Measurements from ENCODE around the gene AKAP7. TPM values are rescaled to one million over a fixed set of nuclear protein-coding genes. Genes with fewer than 3 reads are reported as not detected.

Gene AKAP7
- total RNA-seq, 1 experiment from 2014 or later, result 3.9 TPM

DNA sequence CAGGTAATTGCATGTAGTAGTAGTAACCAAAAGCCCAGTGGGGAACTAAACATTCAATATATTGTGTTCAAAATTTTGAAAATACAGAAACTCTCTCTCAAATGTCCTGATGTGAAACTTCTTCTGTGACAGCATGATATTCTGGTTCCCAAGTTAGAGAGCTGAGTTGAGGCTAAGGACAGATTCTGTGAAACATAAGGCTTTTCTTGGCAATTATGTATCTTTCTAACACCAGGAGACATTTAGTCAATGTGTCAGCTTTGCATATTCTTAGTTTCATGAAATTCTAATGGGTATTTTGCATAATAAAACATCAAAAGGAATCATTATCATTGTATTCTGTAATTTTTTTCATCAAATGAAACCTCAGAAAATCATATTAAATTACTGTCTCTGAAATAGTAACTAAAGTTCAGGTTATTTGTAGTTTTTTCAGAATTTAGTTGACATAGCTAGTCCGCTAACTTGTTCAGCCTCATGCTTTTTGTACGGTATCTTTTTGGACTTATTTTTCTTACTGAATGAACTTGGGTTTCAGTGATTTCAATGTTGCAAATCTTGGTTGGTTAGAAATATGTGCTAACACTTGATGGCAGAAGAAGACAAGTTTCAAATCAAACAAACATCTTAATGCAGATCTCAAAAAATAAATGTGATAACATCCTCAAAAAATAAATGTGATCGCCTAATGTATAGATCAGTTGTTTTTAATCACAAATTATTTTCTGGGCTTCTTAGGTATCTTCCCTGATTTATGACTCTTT, 70.4 kb downstream of the AKAP7 start:
- H3K4me3 ChIP-seq (ENCODE audit: insufficient read depth, low read depth, low read length), result no peak overlapping the region
- H3K27me3 ChIP-seq (ENCODE audit: control insufficient read depth, insufficient read depth, low read length), result no peaks in the 10 kb centered on the region
- DNase-seq, result no peak
- no peaks in the 10 kb centered on the region for H3K36me3 ChIP-seq (replicated peaks; ENCODE audit: control insufficient read depth, insufficient read depth, low read length)

- H3K36me3 ChIP-seq (replicated peaks; ENCODE audit: control insufficient read depth, insufficient read depth, low read length), result no peaks in the 10 kb centered on the region
- H3K4me3 ChIP-seq (ENCODE audit: insufficient read depth, low read depth, low read length), result no peak overlapping the region
- DNase-seq, result no peak
- H3K27me3 ChIP-seq (ENCODE audit: control insufficient read depth, insufficient read depth, low read length), result no peaks in the 10 kb centered on the region
Observed at GRCh38 chr6:131206463-131207251, 71.4 kb downstream of the AKAP7 start.

- Histone ChIP-seq H3K36me3 (replicated peaks; ENCODE audit: control insufficient read depth, insufficient read depth, low read length) (no peaks in the 10 kb centered on the region), H3K4me3 (ENCODE audit: insufficient read depth, low read depth, low read length) (no peak overlapping the region), H3K27me3 (ENCODE audit: control insufficient read depth, insufficient read depth, low read length) (no peaks in the 10 kb centered on the region)
- DNase-seq, result no peak
Observed at GRCh38 chr6:131208787-131209186, 73.5 kb downstream of the AKAP7 start.

GRCh38 chr6:131210469-131210868, 75.2 kb downstream of the AKAP7 start:
- no peak overlapping the region for H3K4me3 ChIP-seq (ENCODE audit: insufficient read depth, low read depth, low read length)
- no peaks in the 10 kb centered on the region for H3K27me3 ChIP-seq (ENCODE audit: control insufficient read depth, insufficient read depth, low read length)
- no peak for DNase-seq
- no peaks in the 10 kb centered on the region for H3K36me3 ChIP-seq (replicated peaks; ENCODE audit: control insufficient read depth, insufficient read depth, low read length)

DNA sequence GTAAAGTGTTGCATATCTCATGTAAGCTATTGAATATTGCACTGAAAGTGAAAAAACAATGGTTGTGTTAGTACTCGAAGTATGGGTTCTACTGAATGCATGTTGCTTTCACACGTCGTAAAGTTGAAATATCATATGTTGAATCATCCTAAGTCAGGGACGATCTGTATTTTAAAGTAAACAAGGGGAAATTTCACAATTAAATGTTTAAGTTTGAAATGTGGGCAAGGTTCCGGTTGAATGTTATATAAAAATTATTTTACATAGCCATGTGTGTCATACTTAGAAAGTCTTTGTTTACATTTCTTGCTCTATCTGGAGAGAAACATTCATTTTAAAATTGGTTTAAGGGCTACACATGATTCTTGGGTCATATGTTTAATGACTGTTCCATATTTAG, 76.8 kb downstream of the AKAP7 start:
- Histone ChIP-seq H3K27me3 (ENCODE audit: control insufficient read depth, insufficient read depth, low read length) (no peaks in the 10 kb centered on the region), H3K4me3 (ENCODE audit: insufficient read depth, low read depth, low read length) (no peak overlapping the region), H3K36me3 (replicated peaks; ENCODE audit: control insufficient read depth, insufficient read depth, low read length) (no peaks in the 10 kb centered on the region)
- no peak for DNase-seq

DNA sequence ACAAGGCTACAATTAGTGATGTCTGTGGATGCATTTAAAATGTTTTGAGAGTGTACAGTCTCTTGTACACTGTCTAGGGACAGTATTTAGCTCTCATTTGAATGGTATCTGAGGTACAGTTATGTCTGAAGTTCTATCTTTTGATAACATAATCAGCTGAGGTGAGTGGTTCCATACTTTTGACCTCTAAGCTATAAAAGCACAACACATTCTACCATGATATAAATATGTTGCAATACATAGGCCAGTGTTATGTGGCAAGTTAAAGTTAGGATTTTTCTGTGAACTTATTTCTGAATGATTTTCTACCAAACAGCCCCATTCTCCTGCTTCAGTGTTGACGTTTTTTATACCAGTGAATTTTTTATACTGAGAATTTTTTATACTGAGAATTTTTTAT, 77.6 kb downstream of the AKAP7 start:
- DNase-seq, result no peak
- H3K36me3 ChIP-seq (replicated peaks; ENCODE audit: control insufficient read depth, insufficient read depth, low read length), result no peaks in the 10 kb centered on the region
- H3K4me3 ChIP-seq (ENCODE audit: insufficient read depth, low read depth, low read length), result no peak overlapping the region
- no peaks in the 10 kb centered on the region for H3K27me3 ChIP-seq (ENCODE audit: control insufficient read depth, insufficient read depth, low read length)

DNA sequence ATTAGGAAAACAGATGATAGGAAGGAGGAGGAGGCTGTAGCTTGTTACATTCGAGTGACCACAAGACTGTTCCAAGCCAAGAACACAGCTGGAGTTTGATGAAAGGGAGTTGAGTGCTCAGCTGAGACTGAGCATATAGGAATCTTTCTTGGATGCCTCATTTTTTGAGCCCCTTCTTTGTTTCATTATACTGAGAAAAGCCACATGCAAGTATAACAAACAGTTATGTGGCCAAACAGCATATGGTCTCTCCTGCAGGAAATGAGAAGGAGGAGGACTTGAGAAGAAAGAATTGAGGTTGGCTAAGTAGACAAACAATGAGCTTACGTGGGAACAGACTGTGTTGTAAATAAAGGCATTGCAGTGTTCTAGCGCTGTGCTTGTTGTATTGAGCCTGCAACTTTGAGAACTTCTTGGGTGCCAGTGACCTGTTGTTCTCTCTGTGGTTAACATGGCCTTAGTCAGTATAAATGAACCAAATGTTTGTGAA, 78.3 kb downstream of the AKAP7 start:
- no peak for DNase-seq
- Histone ChIP-seq H3K27me3 (ENCODE audit: control insufficient read depth, insufficient read depth, low read length) (no peaks in the 10 kb centered on the region), H3K36me3 (replicated peaks; ENCODE audit: control insufficient read depth, insufficient read depth, low read length) (no peaks in the 10 kb centered on the region), H3K4me3 (ENCODE audit: insufficient read depth, low read depth, low read length) (no peak overlapping the region)

DNA sequence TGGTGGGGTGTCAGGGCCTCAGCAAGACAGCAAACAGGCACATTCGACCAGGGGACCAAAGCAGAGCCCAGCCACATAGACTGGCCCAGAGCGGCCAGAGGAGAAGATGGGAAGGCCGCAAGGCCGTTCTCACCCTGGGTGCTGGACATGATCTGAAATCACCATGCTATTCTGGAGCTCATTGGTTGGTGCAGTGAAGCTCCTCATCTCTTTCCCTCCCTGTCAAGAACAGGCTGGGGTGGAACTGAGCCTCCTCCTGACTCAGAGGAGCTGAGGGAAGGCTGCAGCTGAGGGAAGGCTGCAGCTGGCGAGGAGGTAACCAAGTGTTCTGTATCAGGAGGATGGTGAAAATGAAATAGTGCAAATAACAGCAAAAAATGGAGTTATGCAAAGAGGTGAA, 80.0 kb downstream of the AKAP7 start:
- Histone ChIP-seq H3K4me3 (ENCODE audit: insufficient read depth, low read depth, low read length) (no peak overlapping the region), H3K36me3 (replicated peaks; ENCODE audit: control insufficient read depth, insufficient read depth, low read length) (no peaks in the 10 kb centered on the region), H3K27me3 (ENCODE audit: control insufficient read depth, insufficient read depth, low read length) (no peaks in the 10 kb centered on the region)
- DNase-seq, result no peak

DNA sequence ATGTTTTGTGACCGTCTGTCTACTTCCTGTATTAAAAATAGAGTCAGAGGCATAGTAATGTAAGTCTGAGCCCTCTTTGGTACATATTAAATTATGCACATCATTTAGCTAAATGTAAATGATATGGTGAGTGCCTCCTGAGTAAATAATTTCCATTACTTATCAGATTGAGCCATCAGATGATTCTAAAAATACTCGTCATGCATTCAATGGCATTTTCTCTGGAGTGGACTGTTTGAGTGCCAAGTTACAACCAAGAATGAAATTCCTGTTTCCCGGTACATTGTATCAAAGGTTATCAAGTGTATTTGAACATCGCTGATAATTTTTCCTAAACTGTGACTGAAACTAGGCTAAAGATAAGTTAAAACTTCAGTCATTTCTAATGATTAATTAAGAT, 81.0 kb downstream of the AKAP7 start:
- DNase-seq, result no peak
- no peaks in the 10 kb centered on the region for H3K36me3 ChIP-seq (replicated peaks; ENCODE audit: control insufficient read depth, insufficient read depth, low read length)
- H3K27me3 ChIP-seq (ENCODE audit: control insufficient read depth, insufficient read depth, low read length), result no peaks in the 10 kb centered on the region
- no peak overlapping the region for H3K4me3 ChIP-seq (ENCODE audit: insufficient read depth, low read depth, low read length)

GRCh38 chr6:131222773-131223172, 87.5 kb downstream of the AKAP7 start:
- Histone ChIP-seq H3K4me3 (ENCODE audit: insufficient read depth, low read depth, low read length) (no peak overlapping the region), H3K36me3 (replicated peaks; ENCODE audit: control insufficient read depth, insufficient read depth, low read length) (no peaks in the 10 kb centered on the region), H3K27me3 (ENCODE audit: control insufficient read depth, insufficient read depth, low read length) (no peaks in the 10 kb centered on the region)
- DNase-seq, result no peak

- Histone ChIP-seq H3K36me3 (replicated peaks; ENCODE audit: control insufficient read depth, insufficient read depth, low read length) (no peaks in the 10 kb centered on the region), H3K4me3 (ENCODE audit: insufficient read depth, low read depth, low read length) (no peak overlapping the region), H3K27me3 (ENCODE audit: control insufficient read depth, insufficient read depth, low read length) (no peaks in the 10 kb centered on the region)
- DNase-seq, result no peak
Observed at GRCh38 chr6:131223416-131223815, 88.1 kb downstream of the AKAP7 start.

DNA sequence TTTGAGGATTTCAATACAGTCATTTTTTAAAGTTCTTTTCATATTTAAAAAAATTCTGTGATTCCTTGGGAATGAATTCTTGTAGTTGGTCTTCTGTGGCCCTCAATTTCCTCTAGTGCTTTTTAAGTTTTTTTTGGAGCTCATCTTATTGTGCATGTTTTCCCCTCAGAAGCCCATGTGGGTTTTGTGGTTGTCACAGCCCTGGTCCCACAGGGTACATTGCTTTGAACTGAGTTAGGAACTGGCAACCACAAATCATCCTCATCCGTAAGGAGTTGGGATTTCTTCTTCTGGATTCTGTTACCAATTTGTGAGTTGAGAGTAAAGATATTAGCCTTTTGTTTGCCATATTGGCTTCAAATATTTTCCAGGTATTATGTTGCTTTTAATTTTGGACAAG, 89.9 kb downstream of the AKAP7 start:
- H3K36me3 ChIP-seq (replicated peaks; ENCODE audit: control insufficient read depth, insufficient read depth, low read length), result no peaks in the 10 kb centered on the region
- H3K4me3 ChIP-seq (ENCODE audit: insufficient read depth, low read depth, low read length), result no peak overlapping the region
- H3K27me3 ChIP-seq (ENCODE audit: control insufficient read depth, insufficient read depth, low read length), result no peaks in the 10 kb centered on the region
- DNase-seq, result no peak

DNA sequence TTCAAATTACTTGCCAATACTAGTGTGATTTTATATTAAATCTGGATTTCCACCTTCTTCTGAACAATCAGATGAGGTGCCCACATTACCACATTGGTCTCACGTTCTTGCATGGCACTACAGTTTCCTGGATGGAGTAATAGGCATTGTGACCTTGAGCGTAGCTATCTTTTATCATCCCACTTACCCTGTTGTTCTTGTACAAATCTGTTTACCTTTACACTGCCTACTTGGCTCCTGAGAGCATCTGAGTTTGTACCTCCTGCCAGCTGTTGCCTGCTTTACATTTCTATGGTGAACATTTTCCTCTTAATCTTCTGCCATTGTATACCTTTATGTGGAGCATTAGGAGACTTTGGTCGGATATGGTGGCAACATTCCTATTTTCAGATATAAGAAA, 90.7 kb downstream of the AKAP7 start:
- no peaks in the 10 kb centered on the region for H3K36me3 ChIP-seq (replicated peaks; ENCODE audit: control insufficient read depth, insufficient read depth, low read length)
- no peak for DNase-seq
- no peaks in the 10 kb centered on the region for H3K27me3 ChIP-seq (ENCODE audit: control insufficient read depth, insufficient read depth, low read length)
- H3K4me3 ChIP-seq (ENCODE audit: insufficient read depth, low read depth, low read length), result no peak overlapping the region

DNA sequence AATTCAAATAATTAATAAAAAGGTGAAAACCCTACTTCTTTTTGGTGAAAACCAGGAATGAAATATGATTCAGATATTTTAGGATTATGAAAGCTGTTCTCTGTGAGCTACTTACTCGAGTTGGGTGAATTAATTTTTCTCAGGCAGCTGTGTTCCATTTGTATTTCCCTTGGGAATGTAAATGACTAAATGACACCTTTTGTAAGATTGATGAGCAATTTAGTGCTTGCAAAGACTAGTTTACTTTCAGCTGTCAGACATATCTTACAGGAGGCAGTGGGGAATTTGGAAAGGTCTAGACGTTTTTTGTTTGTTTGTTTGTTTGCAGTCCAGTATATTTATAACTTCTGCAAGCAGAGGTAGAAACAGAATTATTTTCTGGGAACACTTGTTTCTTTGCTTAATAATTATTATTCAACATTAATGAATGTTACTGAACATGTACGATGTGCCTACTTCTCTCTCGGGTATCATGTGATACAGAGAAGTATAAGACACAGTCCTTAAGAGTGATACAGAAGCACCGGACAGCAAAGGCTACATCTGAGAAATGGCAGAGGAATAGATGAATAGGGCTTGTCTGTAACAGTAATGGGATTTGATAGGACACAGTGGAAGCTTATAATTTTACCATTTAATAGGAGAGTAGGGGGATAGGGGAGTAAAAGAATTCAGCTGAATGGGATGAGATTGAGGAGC, 91.3 kb downstream of the AKAP7 start:
- Histone ChIP-seq H3K27me3 (ENCODE audit: control insufficient read depth, insufficient read depth, low read length) (no peaks in the 10 kb centered on the region), H3K4me3 (ENCODE audit: insufficient read depth, low read depth, low read length) (no peak overlapping the region), H3K36me3 (replicated peaks; ENCODE audit: control insufficient read depth, insufficient read depth, low read length) (no peaks in the 10 kb centered on the region)
- no peak for DNase-seq

GRCh38 chr6:131227158-131227543, 91.9 kb downstream of the AKAP7 start:
- DNase-seq, result no peak
- H3K4me3 ChIP-seq (ENCODE audit: insufficient read depth, low read depth, low read length), result no peak overlapping the region
- no peaks in the 10 kb centered on the region for H3K27me3 ChIP-seq (ENCODE audit: control insufficient read depth, insufficient read depth, low read length)
- H3K36me3 ChIP-seq (replicated peaks; ENCODE audit: control insufficient read depth, insufficient read depth, low read length), result no peaks in the 10 kb centered on the region
